SU-DHL-6 (cell line): Measurements from ENCODE around the gene TMEM267.

Source experiments
- EZH2phosphoT487 ChIP-seq: fragments of 200-600 bp; sonication (generic), shearing (Covaris generic); conservative IDR thresholded peaks from 2 replicates; pipeline ENCODE4 v1.6.1; 2018; ENCODE audit warnings: mild to moderate bottlenecking, antibody characterized with exemption, low read length, moderate library complexity, mixed read lengths
- TF ChIP-seq, protein P1 (sequence below): fragments of 200-600 bp; sonication (generic); IDR thresholded peaks from one replicate; pipeline ENCODE4 v1.5.1; 2017; ENCODE audit warnings: antibody characterized with exemption, mild to moderate bottlenecking, low read length, moderate library complexity; ENCODE audit not compliant: insufficient read depth, poor library complexity, severe bottlenecking

DNA sequence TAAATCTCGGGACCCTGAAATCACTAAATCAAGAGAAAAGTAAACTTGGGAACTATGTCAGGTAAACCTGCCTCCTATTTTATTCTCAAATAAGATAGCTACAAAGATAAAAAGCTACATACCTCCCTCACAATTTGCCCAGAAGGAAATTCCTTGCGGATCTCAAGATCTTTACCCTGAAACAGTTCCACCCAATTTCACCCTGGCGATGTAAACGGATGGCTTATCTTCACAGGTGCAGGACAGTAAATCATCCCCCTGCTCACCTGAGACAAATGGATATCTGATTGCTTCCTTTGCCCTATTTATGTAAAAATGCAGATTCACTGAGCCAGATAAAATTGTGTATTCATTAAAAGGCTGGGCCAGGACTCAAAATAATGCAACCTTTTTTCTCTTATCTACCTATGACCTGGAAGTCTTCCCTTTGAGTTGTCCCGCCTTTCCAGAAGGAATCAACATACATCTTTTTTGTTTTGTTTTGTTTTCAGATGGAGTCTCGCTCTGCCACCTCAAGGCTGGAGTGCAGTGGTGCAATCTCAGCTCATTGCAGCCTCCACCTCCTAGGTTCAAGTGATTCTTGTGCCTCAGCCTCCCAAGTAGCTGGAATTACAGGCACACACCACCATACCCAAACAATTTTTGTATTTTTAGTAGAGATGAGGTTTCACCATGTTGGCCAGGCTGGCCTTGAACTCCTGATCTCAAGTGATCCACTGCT, 13.8 kb downstream of the TMEM267 start:
- TF ChIP-seq, protein P1, sequence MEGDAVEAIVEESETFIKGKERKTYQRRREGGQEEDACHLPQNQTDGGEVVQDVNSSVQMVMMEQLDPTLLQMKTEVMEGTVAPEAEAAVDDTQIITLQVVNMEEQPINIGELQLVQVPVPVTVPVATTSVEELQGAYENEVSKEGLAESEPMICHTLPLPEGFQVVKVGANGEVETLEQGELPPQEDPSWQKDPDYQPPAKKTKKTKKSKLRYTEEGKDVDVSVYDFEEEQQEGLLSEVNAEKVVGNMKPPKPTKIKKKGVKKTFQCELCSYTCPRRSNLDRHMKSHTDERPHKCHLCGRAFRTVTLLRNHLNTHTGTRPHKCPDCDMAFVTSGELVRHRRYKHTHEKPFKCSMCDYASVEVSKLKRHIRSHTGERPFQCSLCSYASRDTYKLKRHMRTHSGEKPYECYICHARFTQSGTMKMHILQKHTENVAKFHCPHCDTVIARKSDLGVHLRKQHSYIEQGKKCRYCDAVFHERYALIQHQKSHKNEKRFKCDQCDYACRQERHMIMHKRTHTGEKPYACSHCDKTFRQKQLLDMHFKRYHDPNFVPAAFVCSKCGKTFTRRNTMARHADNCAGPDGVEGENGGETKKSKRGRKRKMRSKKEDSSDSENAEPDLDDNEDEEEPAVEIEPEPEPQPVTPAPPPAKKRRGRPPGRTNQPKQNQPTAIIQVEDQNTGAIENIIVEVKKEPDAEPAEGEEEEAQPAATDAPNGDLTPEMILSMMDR: no peak
- no peak for TF ChIP-seq EZH2phosphoT487
